Stimulated activated naive CD4-positive, alpha-beta T cell treated with Interleukin-2 at 50 U/mL for 16 hours (primary cell): ENCODE measurements around the gene CYP11A1.
A peak's percentile ranks its signal among the peaks of the same experiment; 100 is the strongest.

ENCODE experiments used
- DNase-seq: peaks from one replicate; lab custom pipeline; 2025; lab: John Stamatoyannopoulos, UW

Gene CYP11A1

DNA sequence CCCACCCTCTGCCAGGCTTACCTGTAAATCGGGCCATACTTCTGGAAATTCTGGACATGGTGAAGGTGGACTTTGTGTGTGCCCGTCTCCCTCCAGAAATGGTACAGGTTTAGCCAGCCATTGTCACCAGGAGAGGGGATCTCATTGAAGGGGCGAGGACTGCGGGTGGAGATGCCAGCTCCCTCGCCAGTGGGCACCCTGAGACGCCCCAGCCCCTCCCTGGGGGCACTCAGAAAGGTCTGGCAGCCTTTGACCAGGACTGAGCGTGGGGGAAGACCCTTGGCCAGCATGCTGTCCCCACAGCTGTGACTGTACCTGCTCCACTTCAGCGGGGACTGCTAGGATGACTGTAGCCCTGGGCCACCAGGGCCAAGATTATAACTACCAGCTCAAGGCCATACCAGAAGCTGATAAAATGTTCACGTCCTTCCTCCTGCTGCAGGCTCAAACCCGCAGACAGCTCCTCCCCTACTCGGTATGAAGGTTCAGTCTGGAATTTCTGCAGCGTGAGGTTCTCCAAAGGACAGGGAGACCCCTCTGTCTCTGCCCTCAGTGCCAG, at the start of gene CYP11A1:
Gene CYP11A1, minus strand, starts transcription at position 351 of the 559 bp plus-strand sequence. Its CDS starts 61 bp downstream, at position 290.
- DNase-seq, result no peak

GRCh38 chr15:74417225-74417624, 49.8 kb upstream of the CYP11A1 start:
- no peak for DNase-seq

- no peak for DNase-seq
These were observed 48.8 kb upstream of the CYP11A1 start for GRCh38 chr15:74415966-74416916.

GRCh38 chr15:74414603-74415338, 47.3 kb upstream of the CYP11A1 start:
- no peak for DNase-seq

DNA sequence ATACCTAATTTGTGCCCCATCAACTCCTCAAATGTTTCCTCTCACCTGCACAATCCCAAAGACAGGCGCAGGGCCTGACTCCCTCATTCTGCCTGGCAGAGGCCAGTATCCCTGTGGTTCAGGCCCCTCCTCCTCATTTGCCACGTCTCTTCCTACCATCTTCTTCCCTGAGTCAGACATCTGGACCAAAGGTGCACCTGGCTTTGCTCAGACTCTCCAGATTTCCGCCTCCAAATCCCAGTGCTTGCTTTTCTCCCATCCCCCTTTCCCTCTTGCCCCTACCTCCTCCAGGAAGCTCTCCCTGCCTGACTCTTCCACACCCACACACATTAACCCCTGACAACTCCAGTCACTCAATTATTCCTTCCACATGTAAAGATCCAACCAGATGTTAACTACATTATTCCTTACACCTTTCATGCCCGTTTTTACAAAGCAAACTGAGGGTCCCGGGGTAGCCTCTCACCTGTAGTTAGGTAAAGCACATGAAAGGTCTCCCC, 46.7 kb upstream of the CYP11A1 start:
- DNase-seq, result no peak

GRCh38 chr15:74413350-74414080, 46.1 kb upstream of the CYP11A1 start:
- DNase-seq, result no peak

DNA sequence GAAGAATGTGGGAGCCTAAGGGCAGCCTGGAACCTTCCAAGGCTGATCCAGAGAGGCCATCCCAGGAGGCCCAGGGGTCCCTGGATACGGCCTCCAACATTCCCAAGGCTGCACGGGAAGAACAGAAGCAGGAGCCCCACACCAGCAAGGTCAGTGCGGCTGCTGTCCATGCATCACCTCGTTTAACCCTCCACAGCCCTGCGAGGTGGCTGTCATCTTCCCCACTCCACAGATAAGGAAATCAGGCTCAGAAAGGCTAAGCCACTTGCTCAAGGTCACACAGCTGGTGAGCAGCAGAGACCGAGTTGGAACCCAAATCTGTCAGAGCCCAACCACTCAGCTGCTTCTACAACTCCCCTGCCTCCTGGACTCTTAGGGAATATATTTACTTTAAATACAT, 44.7 kb upstream of the CYP11A1 start:
- no peak for DNase-seq

DNA sequence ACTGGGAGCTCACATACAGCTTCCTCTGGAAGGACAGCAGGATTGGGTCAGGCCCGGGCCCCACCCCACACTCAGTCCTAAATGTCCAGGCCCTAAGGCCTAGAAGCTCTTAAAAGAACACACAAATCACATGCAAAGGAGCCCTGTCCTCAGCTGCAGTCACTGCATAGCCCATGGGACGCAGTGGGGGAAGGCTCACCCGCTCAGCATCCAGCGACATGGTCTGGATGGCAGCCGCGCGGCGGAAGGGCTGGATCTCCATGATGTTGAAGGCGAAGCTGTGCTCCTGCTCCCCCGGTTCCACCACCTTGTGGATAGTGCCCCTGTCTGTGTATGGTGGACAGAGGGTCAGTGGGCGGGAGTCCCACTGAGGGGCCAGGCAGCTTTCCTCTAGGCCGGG, 44.2 kb upstream of the CYP11A1 start:
- no peak for DNase-seq

DNA sequence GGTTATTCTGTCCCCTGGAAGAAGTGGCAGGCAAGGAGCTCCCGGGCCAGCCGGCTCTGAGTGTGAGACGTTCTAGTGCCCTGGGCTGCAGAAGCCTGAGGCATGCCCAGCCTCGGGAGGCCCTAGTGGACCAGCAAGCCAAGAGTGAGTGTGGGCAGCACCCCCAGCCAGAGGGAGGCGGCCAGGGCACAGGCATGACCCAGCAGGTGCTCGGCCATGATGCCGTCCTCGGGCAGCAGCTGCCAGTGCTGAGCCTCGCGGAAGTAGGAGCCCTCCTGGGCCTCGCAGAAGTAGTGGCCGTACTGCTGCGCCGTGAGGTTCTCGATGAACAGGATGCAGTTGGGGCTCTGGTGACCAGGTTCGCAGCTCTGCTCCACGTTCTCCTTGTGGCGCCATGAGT, 43.1 kb upstream of the CYP11A1 start:
- DNase-seq, result no peak

- no peak for DNase-seq
These were observed 41.8 kb upstream of the CYP11A1 start for GRCh38 chr15:74409225-74409624.

DNA sequence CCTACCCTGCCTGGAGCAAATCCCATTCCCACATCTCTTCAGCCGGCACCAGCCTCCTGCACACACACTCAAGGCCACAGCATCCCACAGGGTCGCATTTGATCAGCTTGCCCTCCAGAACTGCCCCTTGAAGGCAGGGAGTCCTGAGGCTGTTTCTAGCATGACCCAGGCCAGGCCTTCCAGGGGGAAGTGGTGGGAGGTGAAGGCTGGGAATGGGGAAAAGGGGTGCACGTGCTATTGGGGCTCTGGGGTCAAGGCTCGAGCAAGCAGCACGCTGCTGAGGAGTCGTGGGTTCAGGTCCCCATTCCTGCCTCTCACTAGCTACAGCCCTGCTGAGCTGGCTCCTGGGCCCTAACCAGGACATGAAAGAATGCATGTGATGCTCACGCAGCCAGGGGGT, 41.4 kb upstream of the CYP11A1 start:
- no peak for DNase-seq

GRCh38 chr15:74408385-74408784, 40.9 kb upstream of the CYP11A1 start:
- DNase-seq, result no peak

GRCh38 chr15:74406992-74407705, 39.7 kb upstream of the CYP11A1 start:
- DNase-seq, result no peak

- DNase-seq, result no peak
These were observed 39.1 kb upstream of the CYP11A1 start for GRCh38 chr15:74406517-74406916.

- no peak for DNase-seq
These were observed 38.4 kb upstream of the CYP11A1 start for GRCh38 chr15:74405823-74406222.

GRCh38 chr15:74403991-74404563, 36.6 kb upstream of the CYP11A1 start:
- no peak for DNase-seq

GRCh38 chr15:74403588-74403919, 36.1 kb upstream of the CYP11A1 start:
- DNase-seq, result no peak

DNA sequence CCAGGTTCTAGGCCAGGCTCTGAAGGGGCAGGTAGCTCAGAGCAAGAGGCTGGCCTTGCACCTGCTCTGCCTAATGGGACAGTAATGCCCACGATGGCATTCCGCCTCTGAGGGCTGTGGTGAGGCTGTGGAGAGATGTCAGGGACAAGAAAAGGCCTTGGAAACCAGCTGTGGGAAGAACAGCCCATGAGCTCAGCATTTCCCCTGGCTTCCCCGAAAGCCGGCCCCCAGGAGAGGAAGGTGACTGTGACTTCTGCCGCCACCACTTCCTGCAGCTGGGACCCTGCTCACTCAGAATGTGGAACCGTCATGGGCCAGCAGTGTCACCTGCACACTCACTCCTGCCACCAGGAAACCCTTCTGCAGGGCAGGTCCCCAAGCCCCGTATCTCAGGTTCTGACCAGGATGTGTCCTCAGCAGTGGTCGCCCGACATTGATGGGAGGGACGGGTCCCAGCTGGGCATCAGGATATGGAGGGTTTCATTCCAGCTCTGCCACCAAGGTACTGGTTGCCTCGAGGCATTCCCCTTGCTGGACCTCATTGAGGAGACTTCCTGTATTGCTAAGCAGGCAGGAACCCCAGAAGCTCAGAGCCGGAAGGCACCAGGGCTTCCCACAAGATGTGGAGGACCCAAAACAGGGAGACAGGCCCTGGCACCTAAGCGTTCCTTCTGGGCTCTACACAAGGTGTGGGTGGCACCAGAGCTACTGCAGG, 35.6 kb upstream of the CYP11A1 start:
- peak; percentile 71 for DNase-seq

DNA sequence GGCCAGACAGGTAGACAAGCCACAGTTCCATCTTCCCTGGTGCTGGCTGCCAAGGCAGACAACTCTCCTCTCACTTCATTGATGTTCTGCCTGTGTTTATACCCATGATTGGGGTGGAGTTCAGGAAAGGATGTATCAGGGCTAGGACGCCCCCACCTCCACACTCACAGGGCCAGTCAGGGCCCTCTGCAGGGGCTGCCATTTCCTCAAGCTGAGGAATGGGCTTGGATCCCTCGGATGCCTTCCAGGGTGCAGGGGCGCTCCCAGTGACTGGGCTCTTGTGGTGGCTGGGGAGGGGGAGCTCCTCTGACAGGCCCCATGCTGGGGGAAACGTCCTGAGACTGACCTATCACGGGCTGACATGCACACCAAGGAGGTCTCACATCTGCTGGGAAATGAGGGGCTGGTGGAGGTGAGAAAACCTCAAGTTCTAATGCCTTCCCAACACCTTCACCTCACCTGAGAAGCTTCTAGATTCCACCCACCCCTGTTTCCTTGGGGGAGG, 34.9 kb upstream of the CYP11A1 start:
- DNase-seq, result no peak
